SK-N-MC (cell line): ENCODE measurements around the gene ORAI2.

ENCODE experiments used
- EZH2 ChIP-seq: fragments of 200-600 bp; sonication (generic); IDR thresholded peaks from one replicate; pipeline ENCODE4 v1.6.1; 2017; ENCODE audit warnings: antibody characterized with exemption
- FOXP2 ChIP-seq: optimal IDR thresholded peaks from 2 replicates; pipeline ENCODE3; 2011; ENCODE audit warnings: mild to moderate bottlenecking, moderate library complexity; ENCODE audit not compliant: insufficient read depth; ENCODE audit errors: extremely low read length, control extremely low read depth
- POLR2AphosphoS5 ChIP-seq: IDR thresholded peaks from 2 replicates; pipeline ENCODE4 v1.6.1; 2012; ENCODE audit warnings: mild to moderate bottlenecking, low read depth, low read length, borderline replicate concordance

DNA sequence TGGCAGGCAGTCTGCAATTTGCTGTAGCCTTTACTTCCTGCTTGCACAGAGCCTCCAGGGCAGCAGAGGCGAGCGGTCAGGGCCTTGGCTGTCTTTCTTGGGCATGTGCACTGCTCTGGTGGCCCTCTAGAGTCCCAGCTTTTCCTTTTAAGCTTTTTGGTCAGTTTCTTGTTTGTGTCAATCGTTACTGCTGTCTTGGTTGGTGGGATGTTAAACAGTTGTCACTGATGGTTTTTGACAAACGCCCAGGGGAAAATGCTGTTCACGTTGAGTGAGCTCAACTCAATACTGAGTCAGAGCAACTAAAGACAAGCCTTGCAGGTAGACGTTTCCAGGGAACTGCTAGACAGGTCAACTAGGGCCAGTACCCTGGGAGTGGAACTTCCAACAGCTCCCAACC is 23.3 kb upstream of the ORAI2 start:
- TF ChIP-seq EZH2 (no peak), POLR2AphosphoS5 (no peak), FOXP2 (no peak)
